Epithelial cell of proximal tubule (primary cell): ENCODE data around the gene LCE6A. TPM values are rescaled to one million over a fixed set of nuclear protein-coding genes. Genes with fewer than 3 reads are reported as not detected.

Experiments
- DNase-seq: peaks from one replicate; pipeline ENCODE4 v3.0.0-alpha.2; 2011; ENCODE audit warnings: low read depth
- H3K4me3 ChIP-seq: 2 replicates; pipeline ENCODE4 v1.5.1; 2011; ENCODE audit warnings: low read depth, mild to moderate bottlenecking, low read length
- total RNA-seq: library from RNA; depleted of rRNA; stranded (reverse); fragments of >200 nt; gene quantifications from 2 replicates; pipeline ENCODE4 v1.2.3, GENCODE V29; 2015
- TF ChIP-seq, protein P1 (sequence below): conservative IDR thresholded peaks from 2 replicates; pipeline ENCODE4 v1.5.1; 2012; ENCODE audit warnings: low read depth, mild to moderate bottlenecking, low read length

LCE6A gene
- total RNA-seq, 1 donor from 2014 or later: not detected

DNA sequence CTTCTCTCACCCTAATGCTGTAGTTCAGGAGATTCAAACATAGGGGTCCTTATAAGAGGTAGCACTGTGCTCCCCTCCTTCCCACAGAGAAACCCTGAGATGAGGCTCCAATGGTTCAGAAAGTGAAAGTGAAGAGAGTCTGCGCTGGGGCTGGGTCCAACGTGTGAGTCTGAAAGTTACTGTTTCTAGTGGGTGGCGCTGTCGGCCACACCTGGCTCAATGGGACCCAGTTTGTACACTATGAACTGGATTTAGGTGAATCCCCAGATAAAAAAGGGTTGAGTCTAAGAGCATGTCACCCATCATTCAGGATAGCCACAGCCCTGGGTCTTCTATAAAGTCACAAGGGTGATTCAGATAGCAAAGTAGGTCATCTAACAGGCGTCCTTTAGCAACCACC, 38.3 kb downstream of the LCE6A start:
- TF ChIP-seq, protein P1, sequence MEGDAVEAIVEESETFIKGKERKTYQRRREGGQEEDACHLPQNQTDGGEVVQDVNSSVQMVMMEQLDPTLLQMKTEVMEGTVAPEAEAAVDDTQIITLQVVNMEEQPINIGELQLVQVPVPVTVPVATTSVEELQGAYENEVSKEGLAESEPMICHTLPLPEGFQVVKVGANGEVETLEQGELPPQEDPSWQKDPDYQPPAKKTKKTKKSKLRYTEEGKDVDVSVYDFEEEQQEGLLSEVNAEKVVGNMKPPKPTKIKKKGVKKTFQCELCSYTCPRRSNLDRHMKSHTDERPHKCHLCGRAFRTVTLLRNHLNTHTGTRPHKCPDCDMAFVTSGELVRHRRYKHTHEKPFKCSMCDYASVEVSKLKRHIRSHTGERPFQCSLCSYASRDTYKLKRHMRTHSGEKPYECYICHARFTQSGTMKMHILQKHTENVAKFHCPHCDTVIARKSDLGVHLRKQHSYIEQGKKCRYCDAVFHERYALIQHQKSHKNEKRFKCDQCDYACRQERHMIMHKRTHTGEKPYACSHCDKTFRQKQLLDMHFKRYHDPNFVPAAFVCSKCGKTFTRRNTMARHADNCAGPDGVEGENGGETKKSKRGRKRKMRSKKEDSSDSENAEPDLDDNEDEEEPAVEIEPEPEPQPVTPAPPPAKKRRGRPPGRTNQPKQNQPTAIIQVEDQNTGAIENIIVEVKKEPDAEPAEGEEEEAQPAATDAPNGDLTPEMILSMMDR: no peak
- no peak for DNase-seq
- no peak overlapping the region for H3K4me3 ChIP-seq

GRCh38 chr1:152884085-152884484, 41.4 kb downstream of the LCE6A start:
- H3K4me3 ChIP-seq: no peak overlapping the region
- no peak for DNase-seq
- TF ChIP-seq, protein P1: no peak

DNA sequence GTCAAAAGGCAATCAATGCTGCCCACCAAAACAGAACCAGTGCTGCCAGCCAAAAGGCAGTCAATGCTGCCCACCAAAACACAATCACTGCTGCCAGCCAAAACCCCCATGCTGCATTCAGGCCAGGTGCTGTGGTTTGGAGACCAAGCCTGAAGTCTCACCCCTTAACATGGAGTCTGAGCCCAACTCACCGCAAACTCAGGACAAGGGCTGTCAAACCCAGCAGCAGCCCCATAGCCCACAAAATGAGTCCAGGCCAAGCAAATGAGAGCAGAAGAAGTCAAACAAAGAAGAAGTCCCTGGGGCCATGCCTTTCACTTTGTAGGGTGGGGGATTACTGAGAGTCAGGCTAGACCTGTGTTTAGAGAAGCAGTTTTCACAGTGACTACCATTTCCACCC, 41.9 kb downstream of the LCE6A start:
- TF ChIP-seq, protein P1: no peak
- DNase-seq: no peak
- H3K4me3 ChIP-seq: no peak overlapping the region

- TF ChIP-seq, protein P1: no peak
- no peak overlapping the region for H3K4me3 ChIP-seq
- no peak for DNase-seq
Observed at GRCh38 chr1:152884966-152885624, 42.4 kb downstream of the LCE6A start.

DNA sequence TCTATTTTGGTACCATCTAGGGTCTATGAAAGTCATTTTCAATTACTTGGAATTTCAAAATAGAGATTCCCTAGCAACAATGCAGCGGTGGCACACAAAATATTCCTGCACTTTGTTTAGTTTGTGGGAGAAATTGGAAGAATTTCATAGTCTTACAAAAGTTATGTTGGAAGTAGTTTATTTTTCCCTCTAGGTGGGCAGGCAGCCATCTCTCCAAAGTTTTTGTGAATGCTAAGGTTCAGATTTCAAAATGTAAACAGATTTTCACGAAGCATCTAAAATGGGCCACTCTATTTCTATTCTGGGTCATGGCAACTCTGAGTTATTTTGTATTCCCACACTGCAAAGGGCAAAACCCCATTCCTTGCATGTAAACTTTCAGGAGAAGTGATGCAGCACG, 43.4 kb downstream of the LCE6A start:
- DNase-seq: no peak
- TF ChIP-seq, protein P1: no peak
- no peak overlapping the region for H3K4me3 ChIP-seq

DNA sequence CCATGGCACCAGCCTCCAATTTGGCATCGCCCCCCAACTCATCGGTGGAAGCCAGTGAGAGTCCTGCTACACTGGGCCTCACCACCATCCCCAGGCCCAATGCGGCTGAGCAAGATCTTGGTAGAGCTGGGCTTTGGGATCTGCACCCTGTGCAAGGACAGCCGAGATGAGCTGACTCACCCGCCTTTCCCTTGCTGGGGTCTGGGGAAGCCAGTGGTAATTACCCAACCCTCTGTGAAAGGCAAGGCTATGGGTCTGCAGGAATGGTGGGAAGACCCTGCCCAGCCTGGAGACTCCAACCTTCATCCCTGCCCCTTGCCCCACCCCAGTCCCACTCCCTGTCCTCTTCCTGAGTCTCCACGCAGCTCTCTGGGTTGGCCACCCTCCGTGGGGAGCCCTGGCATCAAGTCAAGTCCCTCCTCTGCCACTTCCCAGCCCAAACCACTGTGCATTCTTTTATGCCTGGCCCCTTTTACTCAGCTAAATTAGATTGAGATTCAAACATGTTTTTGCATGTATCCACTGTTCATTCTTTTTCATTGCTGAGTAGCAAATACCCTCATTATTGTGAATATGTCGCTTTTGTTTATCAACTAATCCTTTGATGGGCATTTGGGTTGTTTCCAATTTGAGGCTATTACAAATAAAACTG, 44.2 kb downstream of the LCE6A start:
- TF ChIP-seq, protein P1: no peak
- H3K4me3 ChIP-seq: no peak overlapping the region
- DNase-seq: no peak

- TF ChIP-seq, protein P1: no peak
- H3K4me3 ChIP-seq: no peak overlapping the region
- DNase-seq: no peak
Observed at GRCh38 chr1:152888126-152888525, 45.5 kb downstream of the LCE6A start.
